NCI-H510A treated with DMSO at 0.1 percent for 48 hours (cell line): Measurements from ENCODE around the gene KRTAP12-1.

Experiments
- DNase-seq: peaks from one replicate; lab custom pipeline; 2025; lab: John Stamatoyannopoulos, UW

The KRTAP12-1 gene

GRCh38 chr21:44711327-44712202 is 29.6 kb upstream of the KRTAP12-1 start, which contains the start of gene TSPEAR:
Gene TSPEAR, minus strand, starts transcription at chr21:44711572. Its CDS starts 58 bp downstream, at chr21:44711514.
- DNase-seq = peak; percentile 92

GRCh38 chr21:44710756-44711326 is 28.9 kb upstream of the KRTAP12-1 start:
- peak; percentile 95 for DNase-seq

GRCh38 chr21:44710294-44710665 is 28.3 kb upstream of the KRTAP12-1 start:
- no peak for DNase-seq

GRCh38 chr21:44709426-44710293 is 27.7 kb upstream of the KRTAP12-1 start:
- peak; percentile 31 for DNase-seq

GRCh38 chr21:44708866-44709425 is 27.0 kb upstream of the KRTAP12-1 start:
- DNase-seq = no peak

- no peak for DNase-seq
Measured at GRCh38 chr21:44708213-44708865, 26.4 kb upstream of the KRTAP12-1 start.

GRCh38 chr21:44706706-44707581 is 25.0 kb upstream of the KRTAP12-1 start:
- no peak for DNase-seq

GRCh38 chr21:44706026-44706705 is 24.2 kb upstream of the KRTAP12-1 start:
- no peak for DNase-seq

GRCh38 chr21:44704636-44705001 is 22.7 kb upstream of the KRTAP12-1 start:
- no peak for DNase-seq

GRCh38 chr21:44703731-44704635 is 22.0 kb upstream of the KRTAP12-1 start:
- DNase-seq = no peak

GRCh38 chr21:44702973-44703730 is 21.2 kb upstream of the KRTAP12-1 start:
- peak; percentile 64 for DNase-seq

- DNase-seq = no peak
Measured at GRCh38 chr21:44702111-44702972, 20.4 kb upstream of the KRTAP12-1 start.

- no peak for DNase-seq
Measured at GRCh38 chr21:44701541-44701940, 19.6 kb upstream of the KRTAP12-1 start.

- DNase-seq = no peak
Measured at GRCh38 chr21:44701023-44701400, 19.0 kb upstream of the KRTAP12-1 start.

GRCh38 chr21:44700101-44701022 is 18.4 kb upstream of the KRTAP12-1 start:
- DNase-seq = no peak

- DNase-seq = no peak
Measured at GRCh38 chr21:44699502-44700001, 17.6 kb upstream of the KRTAP12-1 start.
